OCI-M2 (cell line): ENCODE data around the gene R3HDML.
"Not testable (repeated sequence)": the region's sequence is repeated elsewhere in the genome, so short reads cannot be mapped to it uniquely, and the experiment has no call there.

Experiments used
- DNase-seq: peaks from one replicate; lab custom pipeline; 2025; ENCODE audit not compliant: unreplicated experiment; lab: John Stamatoyannopoulos, UW

R3HDML gene, protein sequence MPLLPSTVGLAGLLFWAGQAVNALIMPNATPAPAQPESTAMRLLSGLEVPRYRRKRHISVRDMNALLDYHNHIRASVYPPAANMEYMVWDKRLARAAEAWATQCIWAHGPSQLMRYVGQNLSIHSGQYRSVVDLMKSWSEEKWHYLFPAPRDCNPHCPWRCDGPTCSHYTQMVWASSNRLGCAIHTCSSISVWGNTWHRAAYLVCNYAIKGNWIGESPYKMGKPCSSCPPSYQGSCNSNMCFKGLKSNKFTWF

DNA sequence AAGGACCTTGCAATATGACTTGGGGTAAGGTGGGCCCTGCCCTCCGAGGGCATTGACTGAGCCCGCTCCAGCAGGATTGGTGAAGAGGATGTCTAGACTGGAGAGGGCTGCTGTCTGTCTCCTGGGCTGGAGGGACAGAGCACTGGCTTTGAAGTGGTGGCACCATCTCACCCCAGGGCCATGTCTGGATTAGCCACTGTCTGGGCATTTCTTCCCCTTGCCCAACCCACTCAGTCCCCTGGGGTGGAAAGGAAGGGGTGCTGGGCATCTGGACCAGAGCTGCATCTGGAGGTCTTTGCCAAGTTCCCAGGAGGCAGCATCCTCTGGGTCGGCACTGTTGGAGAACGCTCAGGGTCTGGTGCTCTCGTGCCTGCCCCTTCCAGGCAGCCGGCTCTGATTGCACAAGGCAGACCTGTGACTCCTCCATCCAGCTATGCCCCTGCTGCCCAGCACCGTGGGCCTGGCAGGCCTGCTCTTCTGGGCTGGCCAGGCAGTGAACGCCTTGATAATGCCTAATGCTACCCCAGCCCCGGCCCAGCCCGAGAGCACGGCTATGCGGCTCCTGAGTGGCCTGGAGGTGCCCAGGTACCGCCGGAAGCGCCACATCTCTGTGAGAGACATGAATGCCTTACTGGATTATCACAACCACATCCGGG is at the start of gene R3HDML:
Gene R3HDML, plus strand, starts transcription at position 319 of the 656 bp plus-strand sequence. Its CDS starts 115 bp downstream, at position 434.
- DNase-seq: no peak

DNA sequence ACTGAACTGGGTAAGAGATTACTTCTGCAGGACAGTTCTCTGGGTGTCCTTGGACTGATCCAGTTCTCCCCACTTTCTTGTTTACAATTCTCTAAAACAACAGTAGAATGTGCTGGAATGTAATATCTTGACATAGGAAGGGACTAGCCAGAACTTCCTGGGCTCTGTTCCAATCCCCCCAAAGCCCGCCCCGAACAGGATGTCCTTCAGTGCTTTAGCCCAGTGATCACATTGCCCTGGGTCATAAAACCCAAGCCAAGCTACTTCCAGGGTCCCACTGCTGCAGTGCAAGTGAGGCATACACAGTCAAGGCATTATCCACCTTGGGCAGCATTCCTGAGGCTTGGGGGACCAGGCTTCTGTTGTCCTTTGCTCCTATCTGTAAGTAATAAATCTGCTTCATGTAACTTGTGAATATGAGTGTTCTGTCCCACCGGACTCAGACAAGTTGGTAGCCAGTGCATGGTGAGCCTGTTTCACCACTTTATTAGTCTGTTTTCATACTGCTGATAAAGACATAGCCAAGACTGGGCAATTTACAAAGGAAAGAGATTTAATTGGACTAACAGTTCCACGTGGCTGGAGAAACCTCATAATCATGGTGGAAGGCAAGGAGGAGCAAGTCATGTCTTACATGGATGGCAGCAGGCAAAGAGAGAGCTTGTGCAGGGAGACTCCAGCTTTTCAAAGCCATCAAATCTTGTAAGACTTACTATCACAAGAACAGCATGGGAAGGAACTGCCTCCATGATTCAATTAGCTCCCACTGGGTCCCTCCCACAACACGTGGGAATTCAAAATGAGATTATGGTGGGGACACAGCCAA is 49.4 kb upstream of the R3HDML start:
- no peak for DNase-seq

DNA sequence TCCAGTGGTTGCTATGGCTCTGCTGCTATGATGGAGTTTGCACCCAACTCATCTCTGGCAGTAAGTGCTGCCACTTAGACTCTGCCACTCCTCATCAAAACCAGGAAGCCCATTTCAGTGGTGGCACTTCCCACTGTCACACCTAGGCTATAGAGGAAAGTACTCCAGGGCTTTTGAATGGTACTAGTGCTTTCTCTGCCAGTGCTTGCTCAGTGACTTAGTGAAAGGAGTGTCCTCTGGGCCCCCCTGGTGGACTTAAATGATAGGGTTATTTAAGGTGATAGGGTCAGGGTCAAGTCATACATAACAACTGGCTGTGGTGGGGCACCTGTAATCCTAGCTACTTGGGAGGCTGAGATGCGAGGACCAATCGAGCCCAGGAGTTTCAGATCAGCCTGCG is 48.6 kb upstream of the R3HDML start:
- DNase-seq: no peak

DNA sequence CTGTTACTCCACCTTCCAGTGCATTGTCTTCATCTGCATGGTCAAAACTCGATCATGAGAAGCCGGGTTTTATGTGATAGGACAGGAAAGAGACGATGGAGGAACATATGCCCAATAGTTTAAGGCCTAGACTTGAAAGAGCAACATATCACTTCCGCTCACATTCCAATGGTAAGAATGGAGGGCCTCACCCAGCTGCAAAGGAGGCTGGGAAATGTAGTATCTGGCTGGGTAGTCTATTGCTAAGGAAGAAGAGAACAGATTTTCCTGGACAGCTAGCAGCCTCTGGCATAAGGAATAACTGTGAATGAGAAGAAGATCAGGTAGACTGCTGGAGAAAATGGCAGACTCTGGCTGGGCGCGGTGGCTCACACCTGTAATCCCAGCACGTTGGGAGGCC is 45.1 kb upstream of the R3HDML start:
- DNase-seq: no peak

DNA sequence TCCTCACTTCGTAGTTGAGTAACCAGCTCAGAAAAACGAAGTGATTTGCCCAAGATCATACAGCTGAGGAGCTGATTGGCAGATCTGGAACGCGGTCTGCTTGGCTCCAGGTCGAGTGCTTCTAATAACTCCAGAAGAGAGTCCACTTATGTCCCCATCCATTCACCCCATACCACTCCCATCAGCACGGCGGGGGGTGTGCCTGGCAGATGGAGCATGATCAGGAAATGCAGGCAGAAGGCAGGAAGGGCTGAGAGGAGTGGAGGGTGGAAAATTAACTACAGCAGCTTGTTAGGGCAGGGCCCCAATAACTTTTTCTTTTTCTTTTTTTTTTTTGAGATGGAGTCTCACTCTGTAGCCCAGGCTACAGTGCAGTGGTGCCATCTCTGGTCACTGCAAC is 40.8 kb upstream of the R3HDML start:
- no peak for DNase-seq

DNA sequence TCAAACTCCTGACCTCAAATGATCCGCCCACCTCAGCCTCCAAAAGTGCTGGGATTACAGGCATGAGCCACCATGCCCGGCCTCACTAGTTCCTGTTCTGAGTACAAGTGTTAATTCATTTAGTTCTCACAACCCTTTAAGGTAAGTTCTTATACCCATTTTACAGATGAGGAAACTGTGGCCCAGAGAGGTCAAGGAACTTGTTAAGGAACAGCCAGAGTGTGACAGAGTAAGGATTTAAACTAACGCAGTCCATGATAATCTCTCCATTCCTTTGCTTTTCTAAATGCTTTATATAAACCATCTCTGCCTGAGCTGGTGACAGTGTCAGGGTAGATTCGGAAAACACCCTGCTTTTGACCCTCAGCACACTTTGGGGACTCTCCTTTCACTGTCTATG is 39.1 kb upstream of the R3HDML start:
- no peak for DNase-seq

DNA sequence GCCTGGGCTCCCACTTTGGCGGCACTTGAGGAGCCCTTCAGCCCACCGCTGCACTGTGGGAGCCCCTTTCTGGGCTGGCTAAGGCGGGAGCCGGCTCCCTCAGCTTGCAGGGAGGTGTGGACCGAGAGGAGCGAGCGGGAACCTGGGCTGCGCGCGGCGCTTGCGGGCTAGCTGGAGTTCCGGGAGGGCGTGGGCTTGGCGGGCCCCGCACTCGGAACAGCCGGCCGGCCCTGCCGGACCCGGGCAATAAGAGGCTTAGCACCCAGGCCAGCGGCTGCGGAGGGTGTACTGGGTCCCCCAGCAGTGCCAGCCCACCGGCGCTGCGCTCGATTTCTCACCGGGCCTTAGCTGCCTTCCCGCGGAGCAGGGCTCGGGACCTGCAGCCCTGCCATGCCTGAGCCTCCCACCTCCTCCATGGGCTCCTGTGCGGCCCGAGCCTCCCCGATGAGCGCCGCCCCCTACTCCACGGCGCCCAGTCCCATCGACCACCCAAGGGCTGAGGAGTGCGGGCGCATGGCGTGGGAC is 37.8 kb upstream of the R3HDML start:
- DNase-seq: not testable (repeated sequence)

DNA sequence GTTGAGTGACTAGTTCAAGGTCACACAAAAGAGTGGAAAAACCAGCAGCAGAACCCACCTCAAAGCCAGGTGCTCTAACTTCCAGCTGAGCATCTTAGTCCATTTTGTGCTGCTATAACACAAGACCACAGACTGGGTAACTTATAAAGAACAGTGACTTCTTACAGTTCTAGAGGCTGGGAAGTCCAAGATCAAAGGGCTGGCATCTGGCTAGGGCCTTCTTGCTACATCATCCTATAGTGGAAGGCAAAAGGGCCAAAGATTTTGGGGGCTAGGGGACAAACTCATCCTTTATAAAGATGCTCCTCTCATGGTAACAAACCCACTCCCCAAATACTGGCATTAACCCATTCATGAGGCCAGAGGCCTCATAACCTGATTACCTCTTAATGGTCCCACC is 35.6 kb upstream of the R3HDML start:
- no peak for DNase-seq

DNA sequence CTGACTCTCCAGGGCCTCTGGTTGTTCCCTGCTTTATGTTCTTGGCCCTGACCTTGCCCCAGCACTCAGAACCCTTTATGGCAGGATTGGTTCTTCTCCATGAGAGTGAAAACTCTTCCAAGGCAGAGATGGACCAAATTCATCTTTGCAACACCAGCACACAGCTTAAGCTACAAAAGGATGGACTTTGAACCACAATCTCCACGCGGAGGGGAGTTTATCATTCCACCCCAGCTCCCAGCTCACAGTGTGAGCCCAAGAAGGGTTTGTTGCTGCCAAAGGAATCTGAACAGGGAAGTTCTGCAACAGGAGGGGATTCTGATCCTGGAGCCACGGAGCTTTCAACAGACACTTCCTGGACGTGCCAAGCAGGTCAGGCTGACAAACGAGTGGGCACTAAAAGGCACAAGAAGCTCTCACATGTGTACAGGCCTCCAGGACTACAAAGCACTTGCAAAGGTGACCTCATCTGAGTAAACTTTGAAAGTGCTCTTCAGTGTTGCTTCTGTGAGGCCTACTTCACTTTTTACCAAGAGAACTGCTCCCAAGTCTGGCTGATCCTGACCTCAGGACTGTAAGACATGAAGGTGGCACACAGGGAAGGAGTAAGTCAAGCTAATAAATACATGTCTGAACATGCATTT is 34.7 kb upstream of the R3HDML start:
- no peak for DNase-seq

DNA sequence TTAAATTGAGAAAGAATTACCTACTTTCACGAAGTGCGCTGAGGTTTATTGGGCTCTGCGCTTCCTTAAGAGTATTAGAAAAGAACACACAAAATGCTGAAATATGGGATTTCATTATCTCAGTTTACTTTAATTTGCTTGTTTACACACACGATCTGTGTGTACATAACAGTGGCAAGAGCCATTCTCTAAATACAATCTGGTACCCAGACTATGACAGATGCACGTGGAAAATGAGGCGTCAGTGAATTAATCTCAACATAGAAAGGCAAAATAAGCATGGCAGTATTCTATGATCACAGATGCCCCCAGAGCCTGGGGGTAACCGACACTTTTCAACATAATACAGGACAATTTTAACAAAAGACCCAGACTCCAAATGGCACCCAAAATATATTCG is 34.1 kb upstream of the R3HDML start:
- no peak for DNase-seq

DNA sequence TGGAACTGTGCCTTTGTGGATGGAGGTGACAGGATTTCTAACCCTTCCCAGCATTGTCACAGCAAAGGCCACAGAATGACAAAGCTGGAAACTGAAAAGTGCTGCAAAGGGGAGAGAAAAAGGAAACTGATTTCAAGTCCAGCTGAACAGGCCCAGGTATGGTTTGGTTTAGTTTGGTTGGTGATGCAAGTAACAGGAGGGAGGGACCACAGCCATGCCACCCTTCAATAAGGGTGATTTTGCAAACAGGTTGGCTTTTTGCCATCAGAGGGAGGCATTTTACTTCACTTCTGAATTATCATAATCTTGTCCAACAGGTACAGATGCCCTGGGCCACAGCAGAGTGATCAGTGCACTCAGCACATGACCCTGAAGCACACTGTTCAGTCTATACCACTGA is 32.5 kb upstream of the R3HDML start:
- DNase-seq: no peak

DNA sequence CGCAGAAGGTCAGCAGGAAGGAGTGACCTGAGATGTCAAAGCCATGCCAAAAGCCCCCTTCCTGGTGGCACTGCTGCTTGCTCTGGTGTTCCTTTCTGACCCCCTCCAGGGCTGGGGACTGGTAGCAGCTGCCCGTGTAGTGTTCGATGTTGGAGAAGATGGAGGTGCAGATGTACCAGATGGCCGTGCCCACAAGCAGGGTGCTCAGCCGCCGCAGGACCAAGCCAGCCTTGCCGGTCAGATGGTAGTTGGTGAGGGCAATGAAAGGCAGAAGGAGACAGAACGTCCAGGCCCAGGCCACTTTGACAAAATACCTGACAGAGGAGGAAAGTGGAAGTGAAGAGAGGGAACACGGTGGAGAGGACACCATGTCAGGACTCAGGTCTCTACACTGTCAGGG is 29.9 kb upstream of the R3HDML start:
- no peak for DNase-seq

DNA sequence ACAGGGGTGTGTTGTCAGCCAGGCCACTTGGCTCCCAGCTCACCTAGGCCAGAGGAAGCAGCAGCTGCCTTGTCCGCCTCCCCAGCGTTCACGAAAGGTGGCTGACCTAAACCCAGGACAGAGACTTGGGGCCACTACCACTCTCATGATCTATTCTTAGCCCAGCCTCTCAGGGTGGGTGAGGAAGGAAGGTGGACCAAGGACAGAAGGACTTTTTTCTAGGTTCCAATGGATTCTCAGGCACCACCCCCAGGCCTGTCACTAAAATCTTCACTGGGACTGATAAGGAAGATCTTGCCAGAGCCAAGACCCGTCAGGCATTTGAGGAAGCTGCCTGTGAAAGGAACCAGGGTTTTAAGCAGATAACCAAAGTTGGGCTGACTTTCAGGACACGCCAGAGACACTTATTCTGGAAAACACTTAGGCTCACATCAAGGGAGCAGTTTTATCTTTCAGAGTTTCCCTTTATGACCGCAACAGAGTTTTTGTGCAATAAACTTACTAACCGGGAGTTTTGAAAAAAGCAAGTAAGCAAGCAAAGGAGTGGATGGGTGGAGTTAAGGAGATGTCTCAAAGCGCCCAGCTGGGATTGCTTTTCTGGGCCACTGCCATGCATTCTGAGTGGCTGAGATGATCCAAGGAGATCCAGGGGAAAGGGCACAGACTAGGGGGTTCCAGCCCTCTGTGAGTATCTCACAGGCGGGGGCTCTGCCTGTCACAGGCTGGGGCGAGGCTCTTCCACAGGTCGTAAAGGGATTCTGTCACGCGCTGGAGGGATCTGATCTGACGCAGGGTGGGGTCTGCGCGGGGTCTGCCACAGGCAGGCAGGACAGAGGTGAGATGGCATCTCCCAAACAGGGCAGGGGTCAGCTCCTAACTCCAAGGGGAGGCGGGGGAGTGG is 26.8 kb upstream of the R3HDML start:
- peak; percentile 55 for DNase-seq

DNA sequence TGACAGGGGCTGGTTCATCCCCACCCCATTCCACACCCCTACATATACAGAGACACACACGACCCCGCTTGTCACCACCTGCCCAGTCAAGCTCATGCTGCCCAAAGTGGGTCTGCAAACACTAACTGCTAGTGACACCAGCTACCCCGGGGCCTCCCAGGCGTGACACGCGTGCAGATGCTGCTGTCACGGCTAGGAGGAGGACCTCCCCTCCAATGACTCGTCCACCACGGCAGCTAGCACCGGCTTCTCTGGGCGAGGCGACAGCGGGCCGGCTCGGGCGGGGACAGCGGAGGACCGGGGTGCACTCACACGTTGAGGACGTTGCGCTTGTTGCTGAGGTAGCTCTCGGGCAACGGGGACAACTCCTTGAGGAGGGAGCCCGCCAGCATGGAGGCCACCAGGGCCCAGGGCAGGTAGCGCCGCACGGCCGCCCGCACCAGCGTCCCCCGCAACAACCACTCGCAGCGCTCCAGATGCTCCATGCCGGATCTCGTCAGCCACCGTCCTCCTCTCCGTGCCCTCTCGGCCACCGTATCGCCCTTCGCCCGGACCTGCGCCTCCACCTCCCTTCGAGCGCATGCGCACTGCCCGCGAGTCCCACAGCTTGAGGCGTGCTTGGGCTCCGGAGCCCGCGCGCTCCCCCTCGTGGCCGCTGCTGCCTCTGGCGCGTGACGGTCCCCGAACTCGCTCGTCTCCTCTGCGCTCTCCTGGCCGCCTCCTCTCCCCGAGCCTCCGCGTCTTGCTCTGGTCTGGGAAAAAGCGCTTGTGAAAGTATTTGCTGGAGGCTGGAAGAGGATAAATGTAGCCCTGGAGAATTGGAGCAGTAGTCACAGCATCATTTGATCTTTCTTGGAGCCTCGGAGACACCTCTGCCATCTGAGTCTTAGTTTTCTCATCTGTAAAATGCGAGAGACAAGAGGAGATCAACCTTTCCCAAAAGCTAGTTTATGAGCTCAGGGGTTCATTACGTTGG is 25.9 kb upstream of the R3HDML start, which contains the start of gene FITM2:
Gene FITM2, minus strand, starts transcription at position 539 of the 976 bp plus-strand sequence. Its CDS starts 54 bp downstream, at position 485.
- peak; percentile 81 for DNase-seq

DNA sequence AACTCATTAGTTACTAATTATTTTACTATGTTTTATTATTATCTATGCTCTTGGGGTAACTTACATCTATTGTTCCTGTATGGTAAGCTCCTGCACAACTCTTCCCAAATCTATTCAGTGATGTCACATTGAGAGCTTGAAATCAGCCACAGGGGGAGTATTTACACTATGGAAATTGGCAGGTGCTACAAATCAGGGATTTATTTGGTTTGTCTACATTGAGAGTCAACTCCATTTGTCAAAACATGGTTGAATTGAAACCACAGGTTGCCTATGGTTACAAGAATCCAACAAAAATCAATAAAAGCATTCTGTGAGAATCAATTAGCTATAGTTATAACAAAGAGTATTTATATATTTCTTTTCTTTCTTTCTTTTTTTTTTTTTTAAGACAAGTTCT is 22.0 kb upstream of the R3HDML start:
- DNase-seq: no peak

DNA sequence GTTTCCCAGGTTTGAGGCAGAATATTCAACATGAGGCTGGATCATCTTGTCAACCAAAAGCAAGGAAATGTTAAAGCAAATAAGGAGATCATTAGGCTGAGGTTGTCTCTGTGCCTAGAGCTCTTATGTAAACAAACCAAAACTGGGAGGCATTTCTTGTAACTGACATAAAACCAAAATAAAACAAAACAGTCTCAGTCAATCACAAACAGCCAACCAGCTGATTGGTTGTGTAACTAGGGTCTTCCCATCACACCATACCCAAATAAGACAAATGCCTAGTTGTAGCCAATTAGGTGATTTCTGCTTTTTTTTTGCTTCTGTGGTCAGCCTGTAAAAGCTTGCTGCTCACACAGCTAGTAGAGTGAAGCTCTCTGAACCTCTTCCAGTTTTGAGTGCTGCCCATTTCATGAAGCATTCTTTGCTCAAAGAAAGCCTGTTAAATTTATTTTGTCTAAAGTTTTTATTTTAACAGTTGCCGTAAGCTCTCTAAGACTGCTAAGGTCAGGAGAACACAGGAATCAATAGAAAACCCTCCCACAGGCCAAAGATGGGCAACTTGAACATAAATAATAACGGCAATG is 16.9 kb upstream of the R3HDML start:
- no peak for DNase-seq

DNA sequence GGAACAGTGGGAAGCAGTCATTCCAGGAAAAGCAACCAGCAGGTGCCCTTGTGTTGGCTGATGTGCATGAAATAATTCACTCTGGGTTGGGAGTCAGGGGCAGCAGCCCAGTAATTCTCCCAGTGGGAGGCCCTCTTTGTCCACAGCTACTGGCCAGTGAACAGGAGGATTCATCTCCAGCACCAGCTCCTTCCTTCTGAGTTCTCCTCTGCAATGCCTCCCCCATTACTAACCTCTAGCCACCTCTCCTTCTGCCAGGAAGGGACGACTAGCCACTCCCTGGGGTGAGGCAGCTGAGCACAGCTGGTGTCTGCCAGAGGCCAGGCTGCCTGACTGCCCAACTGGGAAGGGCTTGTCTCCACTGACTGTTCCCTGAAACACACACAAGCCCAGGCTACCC is 12.5 kb upstream of the R3HDML start:
- DNase-seq: no peak

DNA sequence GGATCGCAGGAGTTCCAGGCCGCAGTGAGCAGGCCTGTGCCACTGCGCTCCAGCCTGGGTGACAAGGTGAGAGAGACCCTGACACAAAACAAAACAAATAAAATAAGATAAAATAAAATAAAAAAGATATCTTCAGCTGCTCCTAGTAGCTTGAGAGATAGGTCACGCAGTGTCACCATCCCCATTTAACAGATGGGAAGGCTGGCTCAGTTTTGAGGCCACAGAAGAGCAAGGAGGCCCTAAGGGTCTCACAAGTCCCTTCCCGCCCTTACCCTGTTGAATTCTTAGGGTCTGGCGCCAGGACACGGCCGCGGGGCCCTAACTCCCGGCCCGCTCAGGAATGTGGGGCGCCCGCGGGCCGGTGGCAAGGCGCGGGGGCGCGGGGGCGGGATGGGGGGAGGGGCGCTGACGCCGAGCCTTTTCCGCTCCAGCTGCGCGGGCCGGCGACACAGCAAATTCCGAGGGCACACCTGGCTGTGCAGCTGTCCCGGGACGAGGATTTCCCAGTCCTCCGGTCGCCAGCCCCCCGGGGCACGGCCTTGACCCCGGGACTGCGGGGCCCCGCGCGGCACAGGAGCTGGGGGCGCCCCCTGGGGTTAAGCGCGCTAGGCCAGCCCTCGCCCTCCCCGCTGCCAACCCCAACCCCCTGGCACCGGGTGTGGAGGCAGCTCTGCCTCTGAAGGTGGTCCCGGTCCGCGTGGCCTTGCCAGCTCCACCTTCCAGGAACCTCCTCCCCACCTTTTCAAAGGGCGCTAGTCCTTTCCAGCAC is 10.3 kb upstream of the R3HDML start:
- DNase-seq: no peak
